A549 (cell line): ENCODE measurements around the gene LLCFC1.

Source experiments
- BHLHE40 ChIP-seq: IDR thresholded peaks from 2 replicates; pipeline ENCODE4 v1.6.1; 2012; ENCODE audit warnings: low read depth, low read length, inconsistent platforms
- EHF ChIP-seq: fragments of 250-450 bp; sonication (Bioruptor Pico); IDR thresholded peaks from 2 replicates; pipeline ENCODE4 v1.5.0; 2020; ENCODE audit warnings: mild to moderate bottlenecking
- EP300 ChIP-seq, 2 experiments: fragments of >200 bp; sonication (Bioruptor Twin); formaldehyde crosslinking; IDR thresholded peaks; 2 replicates in 1 of 2; 3 replicates in 1 of 2; pipeline ENCODE4 v1.6.1; 2016 to 2017
- HOXB13 ChIP-seq: fragments of 250-450 bp; sonication (Bioruptor Pico); IDR thresholded peaks from 2 replicates; pipeline ENCODE4 v1.5.0; 2020; ENCODE audit warnings: low read depth, mild to moderate bottlenecking, moderate library complexity
- POLR2A ChIP-seq: IDR thresholded peaks from 2 replicates; pipeline ENCODE4 v1.6.1; 2012; ENCODE audit warnings: mild to moderate bottlenecking, low read length
- POLR2AphosphoS2 ChIP-seq: conservative IDR thresholded peaks from 2 replicates; pipeline ENCODE4 v1.6.1; 2012; ENCODE audit warnings: low read length, improper control_type of control experiment, inconsistent platforms
- USF2 ChIP-seq: fragments of 450-650 bp; IDR thresholded peaks from 2 replicates; pipeline ENCODE4 v1.6.1; 2014; ENCODE audit warnings: antibody characterized with exemption
- TF ChIP-seq, protein P1 (sequence below): fragments of >200 bp; sonication (Bioruptor Twin); formaldehyde crosslinking; IDR thresholded peaks from 3 replicates; pipeline ENCODE4 v1.5.1; 2016

- no peak for TF ChIP-seq EP300 (IDR thresholded peaks at IDR 0.05)
- TF ChIP-seq BHLHE40 = no peak
- TF ChIP-seq, protein P1, sequence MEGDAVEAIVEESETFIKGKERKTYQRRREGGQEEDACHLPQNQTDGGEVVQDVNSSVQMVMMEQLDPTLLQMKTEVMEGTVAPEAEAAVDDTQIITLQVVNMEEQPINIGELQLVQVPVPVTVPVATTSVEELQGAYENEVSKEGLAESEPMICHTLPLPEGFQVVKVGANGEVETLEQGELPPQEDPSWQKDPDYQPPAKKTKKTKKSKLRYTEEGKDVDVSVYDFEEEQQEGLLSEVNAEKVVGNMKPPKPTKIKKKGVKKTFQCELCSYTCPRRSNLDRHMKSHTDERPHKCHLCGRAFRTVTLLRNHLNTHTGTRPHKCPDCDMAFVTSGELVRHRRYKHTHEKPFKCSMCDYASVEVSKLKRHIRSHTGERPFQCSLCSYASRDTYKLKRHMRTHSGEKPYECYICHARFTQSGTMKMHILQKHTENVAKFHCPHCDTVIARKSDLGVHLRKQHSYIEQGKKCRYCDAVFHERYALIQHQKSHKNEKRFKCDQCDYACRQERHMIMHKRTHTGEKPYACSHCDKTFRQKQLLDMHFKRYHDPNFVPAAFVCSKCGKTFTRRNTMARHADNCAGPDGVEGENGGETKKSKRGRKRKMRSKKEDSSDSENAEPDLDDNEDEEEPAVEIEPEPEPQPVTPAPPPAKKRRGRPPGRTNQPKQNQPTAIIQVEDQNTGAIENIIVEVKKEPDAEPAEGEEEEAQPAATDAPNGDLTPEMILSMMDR = no peak
- no peak for TF ChIP-seq POLR2A
- TF ChIP-seq HOXB13 = no peak
- no peak for TF ChIP-seq USF2
- no peak for TF ChIP-seq EHF (CRISPR knock-in tag)
- no peak for TF ChIP-seq POLR2AphosphoS2
These were observed 46.3 kb upstream of the LLCFC1 start for GRCh38 chr7:142892951-142893350.
